ENCODE measurements around the gene HCFC2.

HCFC2 gene

DNA sequence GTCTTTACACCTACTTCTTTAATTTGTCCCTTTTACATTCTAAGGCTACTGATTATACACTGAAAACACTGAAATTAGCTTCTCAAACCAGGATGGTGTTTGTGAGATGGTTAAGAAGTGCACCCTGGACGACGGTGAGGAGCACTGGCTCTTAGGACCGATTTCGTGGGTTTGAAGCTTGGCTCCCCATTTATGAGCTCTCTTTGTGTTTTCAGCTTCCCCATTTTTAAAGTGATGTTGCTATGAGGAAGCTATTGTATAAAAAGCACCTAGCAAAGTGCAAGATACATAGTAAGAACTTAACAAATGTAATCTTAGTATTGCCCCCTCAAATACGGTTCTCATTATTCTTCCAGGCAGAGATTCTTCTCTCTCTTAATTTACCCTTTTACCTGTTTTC, 69.0 kb downstream of the HCFC2 start:
- Histone ChIP-seq H3K4me1 (peaks cover 0 to 77% (median 29%) of the 10 kb centered on the region in 4 donors), H3K27ac (no peak overlapping the region), H3K9me3 (no peaks in the 10 kb centered on the region), H3K27me3 (no peaks in the 10 kb centered on the region), H3K36me3 (peaks cover 28 to 32% (median 30%) of the 10 kb centered on the region in 3 donors), H3K4me3 (no peak overlapping the region)
- no peak for DNase-seq
- no peak for TF ChIP-seq CTCF (IDR thresholded peaks at IDR 0.05)
- intact Hi-C loops (cut with DNase I; ENCODE audit: low total_unique reads), result no loop called here

GRCh38 chr12:104133866-104134265, 69.5 kb downstream of the HCFC2 start:
- no peak overlapping the region for H3K27ac ChIP-seq
- peaks cover 0 to 82% (median 31%) of the 10 kb centered on the region in 4 donors for H3K4me1 ChIP-seq
- H3K9me3 ChIP-seq, result no peaks in the 10 kb centered on the region
- no peak for TF ChIP-seq CTCF (IDR thresholded peaks at IDR 0.05)
- no peaks in the 10 kb centered on the region for H3K27me3 ChIP-seq
- no peak overlapping the region for H3K4me3 ChIP-seq
- no peak for DNase-seq
- intact Hi-C loops (cut with DNase I; ENCODE audit: low total_unique reads), result no loop called here
- H3K36me3 ChIP-seq, result peaks cover 23 to 28% (median 25%) of the 10 kb centered on the region in 3 donors

DNA sequence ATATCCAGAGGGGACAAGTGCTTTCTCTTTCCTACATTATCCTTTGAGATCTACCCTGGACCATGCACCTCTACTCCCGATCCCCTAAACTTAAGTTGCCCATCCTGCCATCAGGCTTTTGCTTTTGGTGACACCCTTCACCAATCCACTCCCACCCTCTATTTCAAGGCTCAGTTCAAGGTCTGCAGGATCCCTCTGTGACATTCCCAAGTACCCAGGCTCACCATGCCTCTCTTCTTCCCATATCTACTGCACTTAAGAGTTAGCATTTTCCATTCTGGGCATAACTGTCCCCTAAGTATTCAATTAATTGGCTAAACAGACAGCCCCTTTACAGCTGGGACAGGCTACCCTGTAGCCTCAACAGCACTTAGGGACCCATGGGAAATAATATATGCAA, 70.6 kb downstream of the HCFC2 start:
- TF ChIP-seq CTCF (IDR thresholded peaks at IDR 0.05), result no peak
- DNase-seq, result no peak
- intact Hi-C loops (cut with DNase I; ENCODE audit: low total_unique reads), result no loop called here
- peaks cover 0 to 79% (median 35%) of the 10 kb centered on the region in 4 donors for H3K4me1 ChIP-seq
- H3K27ac ChIP-seq, result no peak overlapping the region
- no peaks in the 10 kb centered on the region for H3K9me3 ChIP-seq
- H3K27me3 ChIP-seq, result no peaks in the 10 kb centered on the region
- H3K36me3 ChIP-seq, result peaks cover 13 to 22% (median 18%) of the 10 kb centered on the region in 3 donors
- no peak overlapping the region for H3K4me3 ChIP-seq

DNA sequence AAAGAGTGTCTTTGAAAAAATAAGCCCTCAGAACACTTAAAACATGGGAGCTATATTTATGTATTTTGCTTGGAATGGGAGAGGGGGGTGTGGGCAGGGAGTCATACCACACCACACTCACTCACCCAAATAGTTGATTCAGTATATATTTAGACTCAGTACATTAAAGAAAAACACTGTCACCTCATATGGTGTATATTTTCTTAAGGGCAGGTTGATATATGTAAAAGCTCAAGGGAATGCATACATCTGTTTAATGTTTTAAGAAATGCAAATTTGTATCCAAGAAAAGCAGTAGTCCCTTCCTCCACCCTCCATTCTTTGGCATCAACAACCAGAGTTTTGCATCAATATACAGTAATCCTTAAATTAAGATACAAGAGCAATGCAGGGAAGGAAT, 72.2 kb downstream of the HCFC2 start:
- DNase-seq, result no peak
- no peak for TF ChIP-seq CTCF (IDR thresholded peaks at IDR 0.05)
- Histone ChIP-seq H3K27ac (peak overlapping the region; percentile 94 to 95), H3K9me3 (no peaks in the 10 kb centered on the region), H3K36me3 (peaks cover 10 to 22% (median 13%) of the 10 kb centered on the region in 3 donors), H3K4me3 (peak overlapping the region; percentile 90 to 93), H3K4me1 (peaks cover 0 to 64% (median 30%) of the 10 kb centered on the region in 4 donors), H3K27me3 (no peaks in the 10 kb centered on the region)
- intact Hi-C loops (cut with DNase I; ENCODE audit: low total_unique reads), result no loop called here

DNA sequence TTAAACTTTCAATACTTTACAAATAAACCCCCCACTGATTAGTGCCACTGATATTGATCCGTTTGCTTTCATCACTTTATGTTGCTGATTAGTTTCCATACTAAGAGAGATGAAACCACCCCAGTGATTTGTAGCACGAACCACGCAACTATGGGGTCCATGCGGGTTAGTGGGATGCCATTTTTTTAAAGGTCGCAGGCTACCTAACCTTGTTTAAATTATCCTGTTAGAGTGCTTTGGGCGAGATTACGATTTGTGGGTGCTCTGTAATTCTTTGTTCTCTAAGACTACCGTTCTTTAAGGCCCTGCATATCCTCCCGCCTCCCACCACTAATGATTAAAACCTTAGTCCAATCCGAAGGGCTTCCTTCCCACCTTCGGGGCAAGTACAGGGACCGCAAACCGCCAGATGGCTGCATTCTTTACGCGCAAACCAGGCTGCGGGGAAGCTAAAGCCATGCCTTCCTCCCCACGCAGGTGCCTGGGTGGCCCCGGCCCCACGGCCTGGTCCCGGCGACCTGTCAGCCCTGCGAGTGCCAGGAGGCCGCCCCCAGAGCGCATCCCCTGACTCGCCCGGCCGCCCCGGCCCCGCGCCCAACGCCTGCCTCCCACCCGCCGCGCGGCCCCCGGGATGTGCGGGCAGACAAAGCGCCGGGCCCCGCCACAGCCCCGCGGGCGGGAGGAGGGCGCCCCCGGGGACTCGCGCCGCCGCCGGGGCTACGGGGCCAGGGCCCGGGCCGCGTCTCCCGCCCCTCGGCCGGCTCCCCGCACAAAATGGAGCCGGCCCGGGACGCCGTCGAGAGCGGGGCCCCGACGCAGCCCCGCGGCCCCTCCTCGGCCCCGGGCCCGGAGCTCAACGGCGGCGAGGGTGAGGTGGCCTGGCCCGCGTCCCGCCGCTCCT, 72.9 kb downstream of the HCFC2 start:
- Histone ChIP-seq H3K27me3 (no peaks in the 10 kb centered on the region), H3K4me1 (peaks cover 0 to 57% (median 27%) of the 10 kb centered on the region in 4 donors)
- intact Hi-C loops (cut with DNase I; ENCODE audit: low total_unique reads), result no loop called here

More for the DNA sequence above, 72.9 kb downstream of the HCFC2 start:
- Histone ChIP-seq H3K4me3 (peak overlapping the region; percentile 90 to 93), H3K27ac (peak overlapping the region; percentile 94 to 95), H3K9me3 (no peaks in the 10 kb centered on the region), H3K36me3 (peaks cover 6 to 18% (median 13%) of the 10 kb centered on the region in 3 donors)
- DNase-seq, result peak; percentile 29 to 67
- no peak for TF ChIP-seq CTCF (IDR thresholded peaks at IDR 0.05)
